Mesodermal cell (in vitro differentiated cells): Measurements from ENCODE around the gene VEGFA.

Experiments
- H3K27ac ChIP-seq: 2 replicates; pipeline ENCODE4 v1.7.0; 2013; ENCODE audit warnings: mild to moderate bottlenecking, low read depth, low read length, moderate library complexity; ENCODE audit not compliant: severe bottlenecking
- H3K36me3 ChIP-seq: 2 replicates; pipeline ENCODE4 v1.7.1; 2013; ENCODE audit warnings: mild to moderate bottlenecking, low read length, moderate library complexity; ENCODE audit not compliant: control insufficient read depth, insufficient read depth
- H3K4me1 ChIP-seq: one replicate; pipeline ENCODE4 v1.7.1; 2013; ENCODE audit warnings: mild to moderate bottlenecking, low read length; ENCODE audit not compliant: insufficient read depth, control insufficient read depth, poor library complexity, severe bottlenecking
- H3K4me3 ChIP-seq: 2 replicates; pipeline ENCODE4 v1.7.0; 2013; ENCODE audit warnings: low read length, control low read depth, mild to moderate bottlenecking; ENCODE audit not compliant: insufficient read depth, poor library complexity, severe bottlenecking; ENCODE audit errors: extremely low read depth
- H3K9me3 ChIP-seq: 2 replicates; pipeline ENCODE4 v1.7.1; 2013; ENCODE audit warnings: mild to moderate bottlenecking, low read length, moderate library complexity; ENCODE audit not compliant: control insufficient read depth
- WGBS, 2 experiments: methylation state at CpG; one replicate each; pipeline ENCODE4 v1.1.5; 2013; ENCODE audit warnings: missing lambda C conversion rate in 2 of 2; ENCODE audit not compliant: insufficient coverage in 2 of 2; 5-methylcytosine and 5-hydroxymethylcytosine counted together

The VEGFA gene

DNA sequence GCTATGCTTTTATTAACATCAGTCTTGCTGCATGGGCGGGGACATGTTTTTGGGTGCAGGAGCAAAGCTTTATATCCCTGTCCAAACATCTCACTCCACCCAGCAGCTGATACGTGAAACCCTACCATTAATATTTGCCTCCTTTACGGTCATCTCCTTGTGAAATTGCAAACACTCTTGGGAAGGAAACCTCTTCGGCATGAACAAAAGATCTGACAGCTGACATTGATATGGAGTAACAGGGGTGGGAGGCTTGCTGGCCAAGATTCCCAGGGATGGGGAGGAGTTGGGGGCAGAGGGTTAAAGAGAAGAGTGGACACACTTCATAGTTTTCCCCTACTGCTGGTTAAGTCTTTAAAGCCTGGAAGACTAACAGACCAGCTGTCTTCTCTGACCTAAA is 22.2 kb upstream of the VEGFA start:
- H3K36me3 ChIP-seq: no peaks in the 10 kb centered on the region
- no peak overlapping the region for H3K27ac ChIP-seq
- 90 to 96% methylated on average over 2 to 4 of the region's 4 CpGs for WGBS, 2 experiments
- no peak overlapping the region for H3K4me3 ChIP-seq
- H3K4me1 ChIP-seq: peaks cover 5% of the 10 kb centered on the region
- H3K9me3 ChIP-seq: no peaks in the 10 kb centered on the region

DNA sequence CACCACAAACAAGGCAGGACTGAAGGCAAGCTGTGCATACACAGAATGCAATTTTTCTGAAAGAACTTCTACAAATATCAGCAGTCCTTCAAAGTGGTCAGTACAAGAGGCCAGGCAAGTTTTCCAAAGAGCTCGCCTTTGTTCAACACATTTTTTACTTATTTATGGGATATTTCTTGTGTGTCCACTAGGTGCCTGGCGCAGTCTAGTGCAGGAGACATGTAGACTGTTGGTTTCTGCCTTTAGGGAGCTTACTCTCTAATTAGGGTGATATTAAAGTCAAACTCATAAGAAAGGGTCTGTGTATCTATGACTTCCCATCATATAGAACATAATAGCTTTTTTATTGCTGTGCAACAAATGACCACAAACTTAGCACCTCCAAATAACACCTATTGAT is 21.2 kb upstream of the VEGFA start:
- Histone ChIP-seq H3K9me3 (no peaks in the 10 kb centered on the region), H3K36me3 (no peaks in the 10 kb centered on the region), H3K4me1 (peaks cover 5% of the 10 kb centered on the region), H3K27ac (no peak overlapping the region), H3K4me3 (no peak overlapping the region)
- WGBS, 2 experiments: no CpG with 5 or more reads among the region's 2 CpGs

DNA sequence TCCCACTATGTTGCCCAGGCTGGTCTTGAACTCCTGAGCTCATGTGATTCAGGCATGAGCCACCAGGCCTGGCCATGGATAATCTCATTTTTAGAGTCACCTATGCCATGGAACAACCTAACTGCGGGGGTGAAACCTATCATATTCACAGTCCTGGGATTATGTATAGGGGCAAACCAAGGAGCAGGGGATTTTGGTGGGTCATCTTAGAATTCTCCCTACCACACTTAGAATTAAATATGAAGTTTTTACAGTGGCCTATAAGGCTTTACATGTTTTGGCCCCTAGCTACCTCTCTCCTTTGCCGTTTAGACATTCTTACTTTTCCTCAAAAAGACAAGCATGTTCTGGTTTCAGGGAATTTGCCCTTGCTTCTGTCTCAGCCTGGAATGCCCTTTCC is 20.6 kb upstream of the VEGFA start:
- Histone ChIP-seq H3K4me3 (no peak overlapping the region), H3K9me3 (no peaks in the 10 kb centered on the region), H3K27ac (no peak overlapping the region), H3K36me3 (no peaks in the 10 kb centered on the region), H3K4me1 (peaks cover 3% of the 10 kb centered on the region)
- 91 to 100% methylated on average over 1 of the region's 2 CpGs for WGBS, 2 experiments

DNA sequence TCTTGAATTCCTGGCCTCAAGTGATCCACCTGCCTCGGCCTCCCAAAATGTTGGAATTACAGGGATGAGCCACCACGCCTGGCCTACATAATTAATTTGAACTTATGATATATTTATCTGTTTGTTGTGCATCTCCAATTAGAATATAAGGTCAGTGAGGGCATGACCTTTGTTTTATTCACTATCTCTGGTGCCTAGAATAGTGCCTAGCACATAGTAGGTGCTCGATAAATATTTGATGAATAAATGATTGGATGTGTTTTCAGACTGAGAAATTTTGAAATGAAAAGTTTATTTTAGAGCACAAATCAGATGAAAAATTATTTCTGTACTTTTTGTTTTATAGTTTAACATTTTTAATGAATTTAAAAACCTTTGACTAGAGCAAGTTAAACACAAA is 19.4 kb upstream of the VEGFA start:
- Histone ChIP-seq H3K4me1 (no peaks in the 10 kb centered on the region), H3K9me3 (no peaks in the 10 kb centered on the region), H3K27ac (no peak overlapping the region), H3K4me3 (no peak overlapping the region), H3K36me3 (no peaks in the 10 kb centered on the region)
- WGBS, 2 experiments: 100% methylated on average over 1 of the region's 3 CpGs; no CpG with 5 or more reads in 1 of the 2 experiments

DNA sequence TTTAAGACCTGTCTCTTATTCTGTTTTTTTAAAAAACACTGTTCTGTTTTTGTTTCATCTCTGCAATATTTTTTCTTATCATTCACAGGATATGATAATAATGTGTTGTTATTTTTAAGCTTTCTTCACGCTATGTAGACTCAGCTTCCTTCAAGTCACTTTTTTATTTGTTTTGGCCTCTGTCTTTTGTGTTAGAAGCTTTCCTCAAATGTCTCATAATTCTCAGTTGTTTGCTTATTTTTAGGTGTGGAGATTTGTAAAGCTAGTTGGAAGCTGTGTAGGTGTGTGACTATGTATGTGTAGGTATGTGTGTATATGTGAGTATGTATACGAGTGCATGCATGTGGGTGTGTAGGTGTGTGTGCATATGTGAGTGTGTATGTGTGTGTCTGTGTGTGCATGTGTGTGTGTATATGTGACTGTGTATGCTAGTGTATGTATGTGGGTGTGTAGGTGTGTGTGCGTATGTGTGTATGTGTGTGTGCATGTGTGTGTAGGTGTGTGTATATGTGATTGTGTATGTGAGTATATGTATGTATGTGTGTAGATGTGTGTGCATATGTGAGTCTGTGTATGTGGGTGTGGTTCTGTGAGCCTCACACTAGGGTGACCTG is 16.3 kb upstream of the VEGFA start:
- Histone ChIP-seq H3K27ac (no peak overlapping the region), H3K36me3 (no peaks in the 10 kb centered on the region), H3K9me3 (no peaks in the 10 kb centered on the region), H3K4me3 (no peak overlapping the region), H3K4me1 (no peaks in the 10 kb centered on the region)
- 89 to 100% methylated on average over 2 of the region's 3 CpGs for WGBS, 2 experiments

DNA sequence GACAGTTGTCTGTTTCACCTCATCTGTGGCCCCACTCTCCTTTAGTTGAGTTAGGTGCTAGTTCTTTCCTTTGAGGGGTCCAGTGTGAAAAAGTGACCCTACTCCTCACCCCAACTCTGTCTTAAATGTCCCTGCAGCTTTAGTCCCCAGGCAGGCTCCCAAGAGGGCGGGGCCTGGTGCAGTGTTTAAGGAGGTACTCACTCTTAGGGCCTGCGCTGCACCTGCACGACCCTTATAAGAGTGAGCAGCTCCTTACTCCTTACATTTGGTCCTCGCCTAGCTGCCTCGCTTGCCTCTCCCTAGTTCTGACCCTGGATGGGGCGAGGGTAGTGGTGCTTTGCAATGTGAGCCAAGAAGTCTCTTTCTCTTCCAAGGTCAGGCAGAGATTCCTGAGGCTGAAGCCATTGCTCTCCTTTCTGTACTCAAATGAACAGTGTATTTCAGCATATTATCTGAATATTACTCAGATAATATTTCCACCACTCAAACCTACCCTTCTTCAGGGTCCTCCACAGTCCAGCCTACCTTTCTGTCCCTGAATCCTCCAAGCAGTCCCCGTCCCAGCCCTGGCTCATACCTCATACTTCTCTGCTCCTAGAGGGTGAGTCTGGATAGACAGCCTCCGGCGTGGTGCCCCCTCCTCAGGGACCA is 11.9 kb upstream of the VEGFA start:
- no peaks in the 10 kb centered on the region for H3K9me3 ChIP-seq
- peaks cover 14% of the 10 kb centered on the region for H3K4me1 ChIP-seq
- no peak overlapping the region for H3K4me3 ChIP-seq
- no peaks in the 10 kb centered on the region for H3K36me3 ChIP-seq
- 52 to 66% methylated on average over 3 to 4 of the region's 9 CpGs for WGBS, 2 experiments
- no peak overlapping the region for H3K27ac ChIP-seq

DNA sequence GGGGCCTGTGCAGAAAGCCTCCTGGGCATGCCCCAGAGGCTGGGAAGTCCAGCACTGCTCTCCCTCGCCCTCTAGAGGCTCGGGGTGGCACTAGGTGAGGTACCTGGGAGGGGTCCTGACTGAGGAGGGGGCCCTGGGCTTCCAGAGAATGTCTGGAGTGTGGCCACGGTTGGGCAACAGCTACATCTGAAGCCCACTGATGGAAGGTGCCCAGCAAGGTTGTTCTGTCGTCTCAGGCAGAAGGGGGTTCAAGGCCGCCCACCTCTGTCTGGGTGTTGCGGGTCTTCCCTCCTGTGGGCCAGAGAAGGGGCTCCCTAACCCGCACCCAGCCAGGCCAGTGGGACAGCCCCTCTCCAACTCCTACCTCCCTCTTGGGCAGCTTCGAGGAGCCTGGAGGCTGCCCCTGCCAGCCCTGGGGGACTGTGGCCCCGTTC is 11.4 kb upstream of the VEGFA start:
- Histone ChIP-seq H3K36me3 (no peaks in the 10 kb centered on the region), H3K4me3 (no peak overlapping the region), H3K9me3 (no peaks in the 10 kb centered on the region), H3K27ac (no peak overlapping the region), H3K4me1 (peaks cover 18% of the 10 kb centered on the region)
- WGBS, 2 experiments: 57 to 73% methylated on average over 6 to 7 of the region's 9 CpGs

DNA sequence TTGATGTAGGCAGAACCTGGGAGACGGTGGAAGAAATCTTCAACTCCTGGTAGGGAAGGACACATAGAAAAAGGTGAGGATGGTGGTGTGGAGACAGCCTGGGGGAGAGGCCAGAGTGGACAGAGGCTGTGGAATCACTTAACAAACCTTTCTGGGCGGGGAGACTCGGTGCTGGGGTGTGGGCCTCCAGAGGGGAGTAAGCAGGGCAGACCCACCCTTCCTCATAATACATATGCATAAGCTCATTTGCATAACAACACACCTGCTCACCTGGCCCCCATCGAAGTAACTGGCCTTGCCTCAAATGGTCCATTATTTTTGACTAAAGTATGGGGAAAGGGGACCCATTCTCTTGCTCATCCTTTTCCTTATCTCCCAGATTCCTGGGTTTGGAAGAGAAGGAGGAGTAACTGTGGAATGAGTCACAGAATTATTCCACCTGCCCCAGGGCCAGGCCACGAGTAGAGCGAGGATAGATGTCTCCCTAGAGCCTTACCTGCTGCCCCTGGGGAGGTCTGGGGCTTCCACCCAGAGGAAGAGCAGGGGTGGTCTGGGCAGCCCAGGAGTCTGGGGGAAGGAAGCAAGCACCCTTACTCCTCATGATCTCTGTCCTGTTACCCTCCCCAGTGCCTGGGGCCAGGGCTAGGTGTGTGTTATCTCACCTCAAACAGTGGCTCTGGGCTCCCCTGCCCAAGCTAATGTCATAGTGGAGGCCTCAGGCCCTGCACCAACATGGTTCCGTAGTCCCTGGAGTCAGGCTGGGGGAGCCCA is 10.7 kb upstream of the VEGFA start:
- WGBS, 2 experiments: 68 to 96% methylated on average over 2 to 3 of the region's 7 CpGs
- no peak overlapping the region for H3K27ac ChIP-seq
- H3K4me3 ChIP-seq: no peak overlapping the region

DNA sequence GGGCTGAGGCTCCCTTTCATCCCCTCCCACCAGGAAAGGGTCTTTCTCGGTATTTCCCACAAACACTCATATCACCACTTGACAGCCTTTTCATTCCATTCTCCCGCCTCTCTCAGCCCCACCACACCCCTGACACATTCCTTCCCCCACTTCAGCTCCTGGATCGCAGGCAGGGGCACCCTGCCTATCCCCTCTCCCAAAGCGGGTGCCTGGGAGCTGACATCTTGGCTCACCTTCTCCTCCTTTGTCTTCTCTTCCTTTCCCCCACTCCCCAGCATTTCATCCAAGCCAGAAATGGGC is 10.2 kb upstream of the VEGFA start:
- H3K4me1 ChIP-seq: peaks cover 22% of the 10 kb centered on the region
- H3K27ac ChIP-seq: no peak overlapping the region
- no peak overlapping the region for H3K4me3 ChIP-seq
- no peaks in the 10 kb centered on the region for H3K36me3 ChIP-seq
- no peaks in the 10 kb centered on the region for H3K9me3 ChIP-seq
- 74 to 88% methylated on average over 3 to 4 of the region's 4 CpGs for whole genome bisulfite sequencing, 2 experiments

More for the DNA sequence above, 10.7 kb upstream of the VEGFA start:
- Histone ChIP-seq H3K36me3 (no peaks in the 10 kb centered on the region), H3K4me1 (peaks cover 22% of the 10 kb centered on the region), H3K9me3 (no peaks in the 10 kb centered on the region)

DNA sequence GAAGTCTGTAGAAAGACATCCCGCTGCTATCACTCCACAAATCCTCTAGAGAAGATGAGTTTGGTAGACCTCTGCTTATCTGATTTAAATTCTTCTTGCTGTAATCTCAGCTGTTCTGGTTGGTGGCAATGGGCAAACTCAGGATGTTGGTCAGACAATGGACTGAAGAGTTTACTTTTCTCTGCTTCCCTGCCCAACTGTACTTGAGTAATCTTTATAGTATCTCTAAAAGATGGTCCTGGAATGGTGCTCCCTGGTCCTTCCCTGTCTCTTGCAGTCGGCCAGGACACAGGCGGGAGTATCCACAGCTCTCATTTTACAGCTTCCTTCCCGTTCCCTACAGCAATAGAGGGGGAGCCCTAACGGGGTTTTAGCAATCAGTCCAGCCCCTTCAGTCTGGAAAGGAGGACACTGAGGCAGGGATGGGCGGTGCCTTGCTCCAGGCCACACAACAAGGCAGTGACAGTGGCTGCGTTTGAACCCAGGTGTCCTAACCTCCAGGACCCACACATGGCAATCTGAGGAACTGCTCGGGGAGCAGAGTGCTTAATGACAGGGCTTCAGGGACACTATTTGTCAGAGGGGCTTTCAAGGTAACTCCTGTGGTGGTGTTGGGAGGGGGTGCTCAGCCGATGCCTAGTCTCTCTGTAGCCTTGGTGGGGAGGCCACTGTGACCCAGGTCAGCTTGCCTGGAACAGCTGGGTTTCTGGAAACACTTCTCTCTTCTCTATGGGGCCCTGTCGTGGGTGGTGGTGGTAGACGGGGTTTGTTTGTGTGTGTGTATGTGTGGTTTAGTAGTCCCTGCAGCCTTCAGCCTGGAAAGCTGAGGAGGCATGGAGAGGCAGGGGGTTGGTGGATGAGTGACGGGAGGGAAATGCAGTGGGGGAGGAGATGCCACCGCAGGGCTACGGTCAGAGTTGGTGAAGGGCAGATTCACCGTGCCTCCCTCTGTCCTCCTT is 9.5 kb upstream of the VEGFA start:
- H3K27ac ChIP-seq: no peak overlapping the region

More for the DNA sequence above, 9.5 kb upstream of the VEGFA start:
- Histone ChIP-seq H3K4me1 (peaks cover 22% of the 10 kb centered on the region), H3K36me3 (no peaks in the 10 kb centered on the region), H3K4me3 (no peak overlapping the region), H3K9me3 (no peaks in the 10 kb centered on the region)
- 83 to 85% methylated on average over 8 to 11 of the region's 15 CpGs for WGBS, 2 experiments
